ENCODE results near the gene MRPL11.

The MRPL11 gene

DNA sequence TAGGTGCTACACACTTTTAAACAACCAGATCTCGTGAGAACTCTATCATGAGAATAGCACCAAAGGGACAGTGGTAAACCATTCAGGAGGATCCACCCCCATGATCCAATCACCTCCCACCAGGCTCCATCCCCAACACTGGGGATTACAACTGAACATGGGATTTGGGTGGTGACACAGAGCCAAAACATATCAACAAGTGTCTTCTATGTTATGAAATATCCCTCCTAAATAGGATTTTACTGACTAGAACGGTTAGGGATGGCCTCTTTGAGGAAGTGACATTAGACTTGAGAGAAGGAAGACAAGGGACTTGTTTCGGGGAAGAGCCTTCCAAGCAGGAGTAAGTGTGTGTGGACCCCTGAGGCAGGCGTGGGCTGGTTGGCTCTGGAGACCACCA, 11.9 kb upstream of the MRPL11 start:
- Histone ChIP-seq H3K9me2 (ENCODE audit: low read depth, low read length) (no peaks in the 10 kb centered on the region), H3K79me2 (ENCODE audit: insufficient read depth, low read length) (no peaks in the 10 kb centered on the region), H4K20me1 (ENCODE audit: insufficient read depth, low read length) (no peaks in the 10 kb centered on the region), H3K4me3 (ENCODE audit: low read depth, low read length, poor library complexity, severe bottlenecking) (no peak overlapping the region), H3K36me3 (ENCODE audit: insufficient read depth, low read length) (no peaks in the 10 kb centered on the region), H3K27me3 (ENCODE audit: insufficient read depth, low read length) (peaks cover 8% of the 10 kb centered on the region; the same call in 1 of the 2 replicates), H3K4me2 (ENCODE audit: low read length) (no peak overlapping the region), H2AFZ (ENCODE audit: low read length) (no peak overlapping the region), H3K9ac (ENCODE audit: low read length) (no peak overlapping the region), H3K9me3 (ENCODE audit: low read length) (no peaks in the 10 kb centered on the region), H3K4me1 (ENCODE audit: insufficient read depth, low read length, severe bottlenecking) (no peaks in the 10 kb centered on the region), H3K27ac (ENCODE audit: low read depth, low read length, poor library complexity, severe bottlenecking) (no peak overlapping the region), H3F3A (ENCODE audit: insufficient read depth, low read length) (no peaks in the 10 kb centered on the region)
- TF ChIP-seq, protein P1, sequence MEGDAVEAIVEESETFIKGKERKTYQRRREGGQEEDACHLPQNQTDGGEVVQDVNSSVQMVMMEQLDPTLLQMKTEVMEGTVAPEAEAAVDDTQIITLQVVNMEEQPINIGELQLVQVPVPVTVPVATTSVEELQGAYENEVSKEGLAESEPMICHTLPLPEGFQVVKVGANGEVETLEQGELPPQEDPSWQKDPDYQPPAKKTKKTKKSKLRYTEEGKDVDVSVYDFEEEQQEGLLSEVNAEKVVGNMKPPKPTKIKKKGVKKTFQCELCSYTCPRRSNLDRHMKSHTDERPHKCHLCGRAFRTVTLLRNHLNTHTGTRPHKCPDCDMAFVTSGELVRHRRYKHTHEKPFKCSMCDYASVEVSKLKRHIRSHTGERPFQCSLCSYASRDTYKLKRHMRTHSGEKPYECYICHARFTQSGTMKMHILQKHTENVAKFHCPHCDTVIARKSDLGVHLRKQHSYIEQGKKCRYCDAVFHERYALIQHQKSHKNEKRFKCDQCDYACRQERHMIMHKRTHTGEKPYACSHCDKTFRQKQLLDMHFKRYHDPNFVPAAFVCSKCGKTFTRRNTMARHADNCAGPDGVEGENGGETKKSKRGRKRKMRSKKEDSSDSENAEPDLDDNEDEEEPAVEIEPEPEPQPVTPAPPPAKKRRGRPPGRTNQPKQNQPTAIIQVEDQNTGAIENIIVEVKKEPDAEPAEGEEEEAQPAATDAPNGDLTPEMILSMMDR (IDR thresholded peaks at IDR 0.05; ENCODE audit: low read length): no peak
- TF ChIP-seq EZH2 (IDR thresholded peaks at IDR 0.05; ENCODE audit: borderline replicate concordance, low read length): no peak

DNA sequence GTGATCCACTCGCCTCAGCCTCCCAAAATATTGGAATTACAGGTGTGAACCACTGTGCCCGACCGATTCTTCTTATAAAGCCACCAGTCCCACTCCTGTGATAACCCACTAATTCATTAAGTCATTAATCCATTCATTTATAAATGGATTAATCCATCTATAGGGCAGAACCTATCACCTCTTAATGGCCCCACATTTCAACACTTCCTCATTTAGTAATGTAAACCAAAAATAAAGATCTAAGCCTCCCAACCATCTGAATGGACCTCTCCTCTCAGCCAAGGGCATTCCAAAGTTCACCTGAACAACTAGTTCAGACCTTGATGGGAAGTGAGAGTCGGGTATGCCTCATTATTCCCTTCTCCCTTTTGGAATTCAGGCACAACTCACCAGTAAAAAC, 9.9 kb upstream of the MRPL11 start:
- no peaks in the 10 kb centered on the region for H3K79me2 ChIP-seq (ENCODE audit: insufficient read depth, low read length)
- H3F3A ChIP-seq (ENCODE audit: insufficient read depth, low read length): no peaks in the 10 kb centered on the region
- no peak overlapping the region for H2AFZ ChIP-seq (ENCODE audit: low read length)
- no peak overlapping the region for H3K9ac ChIP-seq (ENCODE audit: low read length)
- H4K20me1 ChIP-seq (ENCODE audit: insufficient read depth, low read length): no peaks in the 10 kb centered on the region
- H3K4me3 ChIP-seq (ENCODE audit: low read depth, low read length, poor library complexity, severe bottlenecking): no peak overlapping the region
- H3K27ac ChIP-seq (ENCODE audit: low read depth, low read length, poor library complexity, severe bottlenecking): no peak overlapping the region
- no peaks in the 10 kb centered on the region for H3K4me1 ChIP-seq (ENCODE audit: insufficient read depth, low read length, severe bottlenecking)
- no peaks in the 10 kb centered on the region for H3K36me3 ChIP-seq (ENCODE audit: insufficient read depth, low read length)
- TF ChIP-seq, protein P1 (IDR thresholded peaks at IDR 0.05; ENCODE audit: low read length): no peak
- TF ChIP-seq EZH2 (IDR thresholded peaks at IDR 0.05; ENCODE audit: borderline replicate concordance, low read length): no peak
- H3K9me3 ChIP-seq (ENCODE audit: low read length): no peaks in the 10 kb centered on the region
- no peak overlapping the region for H3K4me2 ChIP-seq (ENCODE audit: low read length)
- peaks cover 8% of the 10 kb centered on the region; the same call in 1 of the 2 replicates for H3K27me3 ChIP-seq (ENCODE audit: insufficient read depth, low read length)
- H3K9me2 ChIP-seq (ENCODE audit: low read depth, low read length): no peaks in the 10 kb centered on the region

DNA sequence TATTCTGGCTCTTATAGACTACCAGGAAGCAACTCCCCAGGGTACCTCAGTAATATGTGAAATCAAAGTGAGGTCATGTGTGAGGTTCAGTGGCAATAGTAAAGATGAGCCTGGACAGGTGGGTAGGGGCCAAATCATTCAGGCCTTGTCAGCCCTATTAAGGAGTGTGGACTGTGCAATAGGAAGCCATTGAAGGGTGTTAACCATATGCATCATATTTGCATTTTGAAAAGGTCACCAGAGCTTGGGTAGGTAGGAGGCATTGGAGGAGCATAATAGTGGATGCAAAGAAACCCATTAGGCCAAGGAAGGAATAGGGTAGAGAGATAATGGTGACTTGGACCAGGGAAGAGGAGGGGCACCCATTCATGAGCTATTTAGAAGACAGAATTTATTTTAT, 8.4 kb upstream of the MRPL11 start:
- no peak overlapping the region for H3K27ac ChIP-seq (ENCODE audit: low read depth, low read length, poor library complexity, severe bottlenecking)
- H3K9ac ChIP-seq (ENCODE audit: low read length): no peak overlapping the region
- no peak for TF ChIP-seq EZH2 (IDR thresholded peaks at IDR 0.05; ENCODE audit: borderline replicate concordance, low read length)
- TF ChIP-seq, protein P1 (IDR thresholded peaks at IDR 0.05; ENCODE audit: low read length): no peak
- no peaks in the 10 kb centered on the region for H3K9me3 ChIP-seq (ENCODE audit: low read length)
- no peaks in the 10 kb centered on the region for H3F3A ChIP-seq (ENCODE audit: insufficient read depth, low read length)
- no peaks in the 10 kb centered on the region for H3K36me3 ChIP-seq (ENCODE audit: insufficient read depth, low read length)
- H3K4me1 ChIP-seq (ENCODE audit: insufficient read depth, low read length, severe bottlenecking): no peaks in the 10 kb centered on the region
- no peaks in the 10 kb centered on the region for H3K9me2 ChIP-seq (ENCODE audit: low read depth, low read length)
- no peaks in the 10 kb centered on the region for H4K20me1 ChIP-seq (ENCODE audit: insufficient read depth, low read length)
- peaks cover 2% of the 10 kb centered on the region; the same call in 1 of the 2 replicates for H3K27me3 ChIP-seq (ENCODE audit: insufficient read depth, low read length)
- no peak overlapping the region for H2AFZ ChIP-seq (ENCODE audit: low read length)
- H3K4me2 ChIP-seq (ENCODE audit: low read length): no peak overlapping the region
- H3K79me2 ChIP-seq (ENCODE audit: insufficient read depth, low read length): no peaks in the 10 kb centered on the region
- H3K4me3 ChIP-seq (ENCODE audit: low read depth, low read length, poor library complexity, severe bottlenecking): no peak overlapping the region

Measured in OCI-LY1 (cell line).